ENCODE data around the gene DMXL1.

DNA sequence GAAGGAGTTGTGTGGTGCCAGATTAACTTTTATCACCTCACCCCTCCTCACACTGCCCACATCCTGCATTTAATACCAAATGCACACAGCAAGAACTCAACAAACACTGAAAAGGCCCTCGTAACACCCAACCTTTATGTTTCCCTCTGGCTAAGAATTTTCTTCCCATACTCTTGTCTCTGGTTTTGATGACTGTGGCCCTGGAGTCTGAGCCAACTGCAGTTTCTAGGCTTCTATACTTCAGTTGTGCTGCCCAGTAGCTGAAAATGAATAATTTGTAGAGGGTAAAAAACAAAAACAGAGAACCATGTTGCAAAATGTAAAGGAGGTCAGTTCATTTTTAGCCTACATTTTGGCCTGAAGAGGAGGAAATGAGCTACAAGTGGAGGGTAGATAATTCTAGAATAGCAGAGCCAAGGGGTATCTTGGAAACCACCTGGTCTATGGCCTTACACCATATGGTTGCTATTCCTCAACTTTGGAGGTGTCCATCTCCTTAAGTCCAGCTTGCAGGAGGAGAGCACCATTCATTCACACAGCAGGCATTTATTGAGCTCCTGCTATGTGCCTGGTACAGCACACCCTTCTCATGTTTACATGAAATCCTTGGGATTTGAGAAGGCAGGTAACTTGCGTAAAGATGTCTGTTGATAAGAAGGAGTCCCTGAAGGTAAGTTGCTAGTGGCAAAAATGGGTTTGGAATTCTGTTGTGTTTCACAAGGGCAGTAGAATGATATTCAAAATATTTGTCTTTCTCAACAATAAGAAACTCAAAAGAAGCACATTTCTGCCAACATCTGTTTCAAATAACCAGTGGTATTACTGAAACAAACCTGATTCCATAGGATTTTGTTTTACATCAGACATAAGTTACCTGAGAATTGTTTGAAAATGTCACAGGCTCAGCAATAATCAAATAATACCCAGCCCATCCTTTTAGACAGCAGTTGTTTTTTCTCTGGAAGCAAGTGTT lies 201.2 kb downstream of the DMXL1 start:
- TF ChIP-seq, protein P1, sequence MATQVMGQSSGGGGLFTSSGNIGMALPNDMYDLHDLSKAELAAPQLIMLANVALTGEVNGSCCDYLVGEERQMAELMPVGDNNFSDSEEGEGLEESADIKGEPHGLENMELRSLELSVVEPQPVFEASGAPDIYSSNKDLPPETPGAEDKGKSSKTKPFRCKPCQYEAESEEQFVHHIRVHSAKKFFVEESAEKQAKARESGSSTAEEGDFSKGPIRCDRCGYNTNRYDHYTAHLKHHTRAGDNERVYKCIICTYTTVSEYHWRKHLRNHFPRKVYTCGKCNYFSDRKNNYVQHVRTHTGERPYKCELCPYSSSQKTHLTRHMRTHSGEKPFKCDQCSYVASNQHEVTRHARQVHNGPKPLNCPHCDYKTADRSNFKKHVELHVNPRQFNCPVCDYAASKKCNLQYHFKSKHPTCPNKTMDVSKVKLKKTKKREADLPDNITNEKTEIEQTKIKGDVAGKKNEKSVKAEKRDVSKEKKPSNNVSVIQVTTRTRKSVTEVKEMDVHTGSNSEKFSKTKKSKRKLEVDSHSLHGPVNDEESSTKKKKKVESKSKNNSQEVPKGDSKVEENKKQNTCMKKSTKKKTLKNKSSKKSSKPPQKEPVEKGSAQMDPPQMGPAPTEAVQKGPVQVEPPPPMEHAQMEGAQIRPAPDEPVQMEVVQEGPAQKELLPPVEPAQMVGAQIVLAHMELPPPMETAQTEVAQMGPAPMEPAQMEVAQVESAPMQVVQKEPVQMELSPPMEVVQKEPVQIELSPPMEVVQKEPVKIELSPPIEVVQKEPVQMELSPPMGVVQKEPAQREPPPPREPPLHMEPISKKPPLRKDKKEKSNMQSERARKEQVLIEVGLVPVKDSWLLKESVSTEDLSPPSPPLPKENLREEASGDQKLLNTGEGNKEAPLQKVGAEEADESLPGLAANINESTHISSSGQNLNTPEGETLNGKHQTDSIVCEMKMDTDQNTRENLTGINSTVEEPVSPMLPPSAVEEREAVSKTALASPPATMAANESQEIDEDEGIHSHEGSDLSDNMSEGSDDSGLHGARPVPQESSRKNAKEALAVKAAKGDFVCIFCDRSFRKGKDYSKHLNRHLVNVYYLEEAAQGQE (IDR thresholded peaks at IDR 0.05; ENCODE audit: low read depth) = no peak
- TF ChIP-seq RAD21 (IDR thresholded peaks at IDR 0.05; ENCODE audit: low read depth) = no peak
- no peak for TF ChIP-seq TEAD4 (IDR thresholded peaks at IDR 0.05)

Data from Ishikawa (cell line).